Measurements from ENCODE around the gene BEX4.
"Not testable (repeated sequence)": the region's sequence is repeated elsewhere in the genome, so short reads cannot be mapped to it uniquely, and the experiment has no call there.

Gene BEX4

GRCh38 chrX:103187953-103188475, 26.9 kb upstream of the BEX4 start:
- TF ChIP-seq CTCF (IDR thresholded peaks at IDR 0.05; ENCODE audit: low read depth, low read length, poor library complexity, severe bottlenecking) (no peak), EZH2phosphoT487 (IDR thresholded peaks at IDR 0.05; ENCODE audit: borderline replicate concordance, low read length) (no peak)

GRCh38 chrX:103197721-103198306, 17.1 kb upstream of the BEX4 start:
- H3K4me1 ChIP-seq (ENCODE audit: control insufficient read depth, low read length) = no peaks in the 10 kb centered on the region
- TF ChIP-seq CTCF (IDR thresholded peaks at IDR 0.05; ENCODE audit: low read depth, low read length, poor library complexity, severe bottlenecking) = no peak
- TF ChIP-seq EZH2phosphoT487 (IDR thresholded peaks at IDR 0.05; ENCODE audit: borderline replicate concordance, low read length) = no peak

More at GRCh38 chrX:103187953-103188475, 26.9 kb upstream of the BEX4 start:
- no peak overlapping the region for H3K4me3 ChIP-seq (ENCODE audit: low read length)
- no peak overlapping the region for H3K27ac ChIP-seq (ENCODE audit: low read depth, low read length)
- H3K9me2 ChIP-seq (replicated peaks; ENCODE audit: control insufficient read depth, low read length) = no peaks in the 10 kb centered on the region
- no peaks in the 10 kb centered on the region for H3K4me1 ChIP-seq (ENCODE audit: control insufficient read depth, low read length)
- H4K20me1 ChIP-seq (ENCODE audit: control insufficient read depth, insufficient read depth, low read depth, low read length) = no peaks in the 10 kb centered on the region
- no peaks in the 10 kb centered on the region for H3K36me3 ChIP-seq (ENCODE audit: control insufficient read depth, low read length)
- H3K79me2 ChIP-seq (ENCODE audit: control insufficient read depth, low read length) = no peaks in the 10 kb centered on the region
- H3K9me3 ChIP-seq (ENCODE audit: control insufficient read depth, insufficient read depth, low read length) = no peaks in the 10 kb centered on the region
- H3K4me2 ChIP-seq (ENCODE audit: low read length) = no peak overlapping the region
- H3F3A ChIP-seq (ENCODE audit: control insufficient read depth, insufficient read depth) = no peaks in the 10 kb centered on the region
- no peaks in the 10 kb centered on the region for H3K27me3 ChIP-seq (ENCODE audit: control insufficient read depth, low read length)

GRCh38 chrX:103198668-103199067, 16.2 kb upstream of the BEX4 start:
- H3K4me1 ChIP-seq (ENCODE audit: control insufficient read depth, low read length); H3K36me3 ChIP-seq (ENCODE audit: control insufficient read depth, low read length); H3F3A ChIP-seq (ENCODE audit: control insufficient read depth, insufficient read depth); H3K9me3 ChIP-seq (ENCODE audit: control insufficient read depth, insufficient read depth, low read length); H3K27me3 ChIP-seq (ENCODE audit: control insufficient read depth, low read length); H3K27ac ChIP-seq (ENCODE audit: low read depth, low read length); H3K79me2 ChIP-seq (ENCODE audit: control insufficient read depth, low read length); H4K20me1 ChIP-seq (ENCODE audit: control insufficient read depth, insufficient read depth, low read depth, low read length); H3K4me2 ChIP-seq (ENCODE audit: low read length); H3K9me2 ChIP-seq (replicated peaks; ENCODE audit: control insufficient read depth, low read length); H3K4me3 ChIP-seq (ENCODE audit: low read length): not testable (repeated sequence)

More at GRCh38 chrX:103197721-103198306, 17.1 kb upstream of the BEX4 start:
- H3K9me2 ChIP-seq (replicated peaks; ENCODE audit: control insufficient read depth, low read length) = no peaks in the 10 kb centered on the region
- no peak overlapping the region for H3K27ac ChIP-seq (ENCODE audit: low read depth, low read length)
- no peaks in the 10 kb centered on the region for H3K36me3 ChIP-seq (ENCODE audit: control insufficient read depth, low read length)
- H3K4me2 ChIP-seq (ENCODE audit: low read length) = no peak overlapping the region
- no peaks in the 10 kb centered on the region for H3F3A ChIP-seq (ENCODE audit: control insufficient read depth, insufficient read depth)
- no peaks in the 10 kb centered on the region for H3K9me3 ChIP-seq (ENCODE audit: control insufficient read depth, insufficient read depth, low read length)
- no peaks in the 10 kb centered on the region for H3K27me3 ChIP-seq (ENCODE audit: control insufficient read depth, low read length)
- no peak overlapping the region for H3K4me3 ChIP-seq (ENCODE audit: low read length)
- H4K20me1 ChIP-seq (ENCODE audit: control insufficient read depth, insufficient read depth, low read depth, low read length) = no peaks in the 10 kb centered on the region
- no peaks in the 10 kb centered on the region for H3K79me2 ChIP-seq (ENCODE audit: control insufficient read depth, low read length)

- no peaks in the 10 kb centered on the region for H4K20me1 ChIP-seq (ENCODE audit: control insufficient read depth, insufficient read depth, low read depth, low read length)
- no peak overlapping the region for H3K4me2 ChIP-seq (ENCODE audit: low read length)
- no peaks in the 10 kb centered on the region for H3F3A ChIP-seq (ENCODE audit: control insufficient read depth, insufficient read depth)
- H3K4me3 ChIP-seq (ENCODE audit: low read length) = no peak overlapping the region
- H3K9me2 ChIP-seq (replicated peaks; ENCODE audit: control insufficient read depth, low read length) = no peaks in the 10 kb centered on the region
- no peaks in the 10 kb centered on the region for H3K36me3 ChIP-seq (ENCODE audit: control insufficient read depth, low read length)
- TF ChIP-seq EZH2phosphoT487 (IDR thresholded peaks at IDR 0.05; ENCODE audit: borderline replicate concordance, low read length) (no peak), CTCF (IDR thresholded peaks at IDR 0.05; ENCODE audit: low read depth, low read length, poor library complexity, severe bottlenecking) (no peak)
- no peaks in the 10 kb centered on the region for H3K27me3 ChIP-seq (ENCODE audit: control insufficient read depth, low read length)
- no peak overlapping the region for H3K27ac ChIP-seq (ENCODE audit: low read depth, low read length)
- no peaks in the 10 kb centered on the region for H3K9me3 ChIP-seq (ENCODE audit: control insufficient read depth, insufficient read depth, low read length)
- H3K4me1 ChIP-seq (ENCODE audit: control insufficient read depth, low read length) = no peaks in the 10 kb centered on the region
- no peaks in the 10 kb centered on the region for H3K79me2 ChIP-seq (ENCODE audit: control insufficient read depth, low read length)
Observed at GRCh38 chrX:103201041-103201440, 13.9 kb upstream of the BEX4 start.
